HG03097 (cell line): ENCODE results near the gene DHCR24.

ENCODE experiments used
- ATAC-seq: cut with Tn5 transposase; IDR thresholded peaks from one replicate; pipeline ENCODE4 v1.9.1; 2021; ENCODE audit not compliant: unreplicated experiment, low FRiP score

The DHCR24 gene

GRCh38 chr1:54805466-54805865, 81.5 kb downstream of the DHCR24 start:
- ATAC-seq: no peak

- ATAC-seq: no peak
These were observed 82.4 kb downstream of the DHCR24 start for GRCh38 chr1:54804471-54805132.

GRCh38 chr1:54803761-54804470, 83.1 kb downstream of the DHCR24 start:
- no peak for ATAC-seq

- ATAC-seq: peak; percentile 59
These were observed 85.9 kb downstream of the DHCR24 start, which contains the start of gene TTC22 for GRCh38 chr1:54800899-54801759. TSS of gene TTC22 (minus strand) at chr1:54801323. CDS start at chr1:54801163, 160 bp downstream.

GRCh38 chr1:54800041-54800898, 86.7 kb downstream of the DHCR24 start:
- no peak for ATAC-seq
